Measurements from ENCODE around the gene TOM1L2. TPM values are rescaled to one million over a fixed set of nuclear protein-coding genes. Genes with fewer than 3 reads are reported as not detected.

TOM1L2 gene
- total and polyA plus RNA-seq, 2 donors (not counting 1 experiment from before 2014, with no cell fraction given) = 33.9 to 35.9 TPM

- no peak for DNase-seq (ENCODE audit: low read depth in 2 of 2)
- Histone ChIP-seq H4K20me1 (ENCODE audit: control insufficient read depth, extremely low read depth, insufficient read depth, low read length) (no peaks in the 10 kb centered on the region), H3K4me1 (ENCODE audit: control insufficient read depth, extremely low read depth, insufficient read depth, low read length) (no peaks in the 10 kb centered on the region), H3K9me3 (ENCODE audit: control insufficient read depth, insufficient read depth, low read depth, low read length) (no peaks in the 10 kb centered on the region), H3K27me3 (ENCODE audit: control insufficient read depth, insufficient read depth, low read length) (no peaks in the 10 kb centered on the region), H3K36me3 (ENCODE audit: control insufficient read depth, insufficient read depth, low read length) (peaks cover 8% of the 10 kb centered on the region), H3K27ac (ENCODE audit: insufficient read depth, low read length) (no peak overlapping the region), H3K9ac (ENCODE audit: insufficient read depth, low read length) (no peak overlapping the region), H3K79me2 (ENCODE audit: control insufficient read depth, insufficient read depth, low read length) (no peaks in the 10 kb centered on the region), H3K4me2 (ENCODE audit: extremely low read depth, insufficient read depth, low read length) (no peak overlapping the region), H2AFZ (ENCODE audit: low read length) (no peak overlapping the region), H3K4me3 (replicated peaks in 1 of 4; ENCODE audit: control extremely low read depth in 1 of 4, insufficient read depth in 1 of 4, low read depth in 3 of 4, low read length in 4 of 4) (no peak overlapping the region)
- no peak for TF ChIP-seq EZH2 (IDR thresholded peaks at IDR 0.05; ENCODE audit: low read length, missing control alignments)
- no peak for TF ChIP-seq CTCF (conservative IDR thresholded peaks at IDR 0.05 in 1 of 2, IDR thresholded peaks at IDR 0.05 in 1 of 2; ENCODE audit: low read depth in 1 of 2, low read length in 2 of 2)
Measured at GRCh38 chr17:17886726-17887125, 85.5 kb downstream of the TOM1L2 start.

- TF ChIP-seq CTCF (conservative IDR thresholded peaks at IDR 0.05 in 1 of 2, IDR thresholded peaks at IDR 0.05 in 1 of 2; ENCODE audit: low read depth in 1 of 2, low read length in 2 of 2) = no peak
- TF ChIP-seq EZH2 (IDR thresholded peaks at IDR 0.05; ENCODE audit: low read length, missing control alignments) = no peak
- no peaks in the 10 kb centered on the region for H4K20me1 ChIP-seq (ENCODE audit: control insufficient read depth, extremely low read depth, insufficient read depth, low read length)
- no peak overlapping the region for H3K4me3 ChIP-seq (replicated peaks in 1 of 4; ENCODE audit: control extremely low read depth in 1 of 4, insufficient read depth in 1 of 4, low read depth in 3 of 4, low read length in 4 of 4)
- peaks cover 10% of the 10 kb centered on the region for H3K36me3 ChIP-seq (ENCODE audit: control insufficient read depth, insufficient read depth, low read length)
- no peaks in the 10 kb centered on the region for H3K79me2 ChIP-seq (ENCODE audit: control insufficient read depth, insufficient read depth, low read length)
- no peak overlapping the region for H2AFZ ChIP-seq (ENCODE audit: low read length)
- H3K4me2 ChIP-seq (ENCODE audit: extremely low read depth, insufficient read depth, low read length) = no peak overlapping the region
- H3K9me3 ChIP-seq (ENCODE audit: control insufficient read depth, insufficient read depth, low read depth, low read length) = no peaks in the 10 kb centered on the region
- H3K27me3 ChIP-seq (ENCODE audit: control insufficient read depth, insufficient read depth, low read length) = no peaks in the 10 kb centered on the region
- no peak for DNase-seq (ENCODE audit: low read depth in 2 of 2)
- H3K27ac ChIP-seq (ENCODE audit: insufficient read depth, low read length) = no peak overlapping the region
- no peaks in the 10 kb centered on the region for H3K4me1 ChIP-seq (ENCODE audit: control insufficient read depth, extremely low read depth, insufficient read depth, low read length)
- H3K9ac ChIP-seq (ENCODE audit: insufficient read depth, low read length) = no peak overlapping the region
Measured at GRCh38 chr17:17886226-17886625, 86.0 kb downstream of the TOM1L2 start.

GRCh38 chr17:17884391-17885357, 87.5 kb downstream of the TOM1L2 start:
- no peaks in the 10 kb centered on the region for H4K20me1 ChIP-seq (ENCODE audit: control insufficient read depth, extremely low read depth, insufficient read depth, low read length)
- H3K27me3 ChIP-seq (ENCODE audit: control insufficient read depth, insufficient read depth, low read length) = no peaks in the 10 kb centered on the region
- no peak overlapping the region for H3K4me2 ChIP-seq (ENCODE audit: extremely low read depth, insufficient read depth, low read length)
- H3K79me2 ChIP-seq (ENCODE audit: control insufficient read depth, insufficient read depth, low read length) = no peaks in the 10 kb centered on the region
- no peak for DNase-seq (ENCODE audit: low read depth in 2 of 2)
- H3K9me3 ChIP-seq (ENCODE audit: control insufficient read depth, insufficient read depth, low read depth, low read length) = no peaks in the 10 kb centered on the region
- no peak overlapping the region for H3K4me3 ChIP-seq (replicated peaks in 1 of 4; ENCODE audit: control extremely low read depth in 1 of 4, insufficient read depth in 1 of 4, low read depth in 3 of 4, low read length in 4 of 4)
- H3K27ac ChIP-seq (ENCODE audit: insufficient read depth, low read length) = no peak overlapping the region
- H2AFZ ChIP-seq (ENCODE audit: low read length) = no peak overlapping the region
- H3K36me3 ChIP-seq (ENCODE audit: control insufficient read depth, insufficient read depth, low read length) = peaks cover 11% of the 10 kb centered on the region
- no peaks in the 10 kb centered on the region for H3K4me1 ChIP-seq (ENCODE audit: control insufficient read depth, extremely low read depth, insufficient read depth, low read length)
- H3K9ac ChIP-seq (ENCODE audit: insufficient read depth, low read length) = no peak overlapping the region
- no peak for TF ChIP-seq CTCF (conservative IDR thresholded peaks at IDR 0.05 in 1 of 2, IDR thresholded peaks at IDR 0.05 in 1 of 2; ENCODE audit: low read depth in 1 of 2, low read length in 2 of 2)
- no peak for TF ChIP-seq EZH2 (IDR thresholded peaks at IDR 0.05; ENCODE audit: low read length, missing control alignments)

Data from fibroblast of lung (primary cell).